GM19468 (cell line): ENCODE data around the gene SLC49A3.

Experiments
- ATAC-seq: cut with Tn5 transposase; IDR thresholded peaks from one replicate; pipeline ENCODE4 v1.9.1; 2021; ENCODE audit warnings: mild to moderate bottlenecking, moderate library complexity, moderate number of reproducible peaks; ENCODE audit not compliant: unreplicated experiment; ENCODE audit errors: extremely low read depth

SLC49A3 gene

GRCh38 chr4:683247-683897 is 5.6 kb downstream of the SLC49A3 start:
- no peak for ATAC-seq

DNA sequence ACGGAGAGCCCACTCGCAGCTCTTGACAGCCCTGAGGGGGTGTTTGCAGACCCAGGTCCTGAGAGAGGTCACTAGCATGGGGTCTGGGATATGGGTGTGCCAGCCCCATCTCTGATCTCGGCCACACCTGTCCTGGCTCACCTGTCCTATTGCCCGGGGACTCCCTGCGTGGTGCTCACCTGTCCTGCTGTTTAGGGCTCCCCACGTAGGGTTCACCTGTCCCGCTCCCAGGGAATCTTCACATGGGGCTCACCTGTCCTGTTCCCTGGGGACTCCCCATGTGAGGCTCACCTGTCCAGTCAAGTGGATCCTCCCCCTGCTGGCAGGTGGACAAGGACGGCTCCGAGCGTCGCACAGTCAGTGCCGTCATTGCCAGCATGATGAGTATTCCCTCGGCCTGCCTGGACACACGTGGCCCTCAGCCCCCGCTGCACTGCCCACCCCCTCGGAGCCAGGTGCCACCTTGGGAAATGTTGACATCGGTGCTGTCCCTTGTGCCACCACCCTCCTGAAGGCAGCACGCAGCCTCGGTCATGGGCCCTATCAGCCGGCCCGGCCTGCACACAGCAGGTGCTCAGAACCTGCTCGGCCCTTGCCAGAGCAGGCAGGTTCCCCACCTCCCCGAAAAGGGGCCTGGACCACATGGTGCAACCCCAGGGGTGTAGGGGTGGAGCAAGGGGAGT is 6.3 kb downstream of the SLC49A3 start:
- no peak for ATAC-seq

- ATAC-seq = no peak
These were observed 7.1 kb downstream of the SLC49A3 start for GRCh38 chr4:681736-682451.

DNA sequence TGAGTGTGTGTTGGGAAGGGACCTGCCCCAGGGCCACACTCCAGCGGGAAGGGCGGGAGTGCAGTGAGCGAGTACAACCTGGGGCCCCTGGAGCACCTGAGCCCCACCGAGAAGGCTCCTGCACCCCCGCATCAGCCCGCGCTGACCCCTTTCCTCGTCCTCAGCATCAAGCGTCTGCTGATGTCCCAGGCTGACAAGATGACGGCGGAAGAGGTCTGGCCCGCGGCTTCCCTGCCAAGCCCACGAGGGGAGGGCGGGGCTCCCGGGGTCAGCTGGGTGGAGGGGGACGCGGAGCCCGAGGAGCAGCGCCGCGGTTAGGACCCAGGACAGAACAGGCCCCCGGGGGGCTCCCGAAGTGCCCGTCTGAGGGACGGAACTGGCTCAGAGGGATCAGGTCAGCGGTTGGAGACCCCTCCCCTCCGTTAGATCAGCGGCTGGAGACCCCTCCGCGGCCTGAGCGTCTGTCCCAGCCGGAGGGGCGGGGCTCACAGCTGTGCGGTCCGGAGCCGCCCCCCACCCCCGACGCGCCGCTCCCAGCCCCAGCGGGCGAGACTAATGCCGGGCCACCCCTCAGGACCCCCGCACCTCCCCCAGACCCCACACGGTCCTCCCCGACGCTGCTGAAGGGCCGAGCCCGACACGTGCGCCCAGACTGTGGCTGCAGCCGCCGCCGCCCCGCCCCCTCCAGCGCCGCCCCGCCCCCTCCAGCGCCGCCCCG is 7.9 kb downstream of the SLC49A3 start:
- no peak for ATAC-seq

GRCh38 chr4:680551-680927 is 8.4 kb downstream of the SLC49A3 start:
- ATAC-seq = no peak

DNA sequence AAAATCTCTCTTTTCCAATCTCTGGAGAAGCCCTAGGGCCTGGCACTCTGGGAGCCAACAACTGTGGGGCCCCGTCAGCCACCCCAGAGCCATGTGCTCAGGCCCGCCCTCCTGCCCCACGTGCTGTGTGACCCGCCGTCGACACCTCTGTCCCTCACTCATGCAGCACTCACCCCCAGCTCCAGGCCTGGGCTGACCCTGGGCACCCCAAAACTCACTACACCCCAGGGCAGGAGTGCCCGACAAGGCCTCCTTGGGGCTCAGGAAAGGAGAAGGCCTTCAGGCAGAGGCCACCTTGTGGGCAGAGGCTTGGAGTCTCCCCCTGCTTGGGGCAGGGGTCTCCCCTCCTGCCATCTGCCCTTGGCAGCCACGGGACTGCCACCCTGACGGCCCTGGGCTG is 8.9 kb downstream of the SLC49A3 start:
- ATAC-seq = no peak

GRCh38 chr4:679629-680028 is 9.3 kb downstream of the SLC49A3 start:
- ATAC-seq = no peak

GRCh38 chr4:679104-679481 is 9.9 kb downstream of the SLC49A3 start:
- ATAC-seq = no peak

GRCh38 chr4:678331-679103 is 10.4 kb downstream of the SLC49A3 start:
- no peak for ATAC-seq

DNA sequence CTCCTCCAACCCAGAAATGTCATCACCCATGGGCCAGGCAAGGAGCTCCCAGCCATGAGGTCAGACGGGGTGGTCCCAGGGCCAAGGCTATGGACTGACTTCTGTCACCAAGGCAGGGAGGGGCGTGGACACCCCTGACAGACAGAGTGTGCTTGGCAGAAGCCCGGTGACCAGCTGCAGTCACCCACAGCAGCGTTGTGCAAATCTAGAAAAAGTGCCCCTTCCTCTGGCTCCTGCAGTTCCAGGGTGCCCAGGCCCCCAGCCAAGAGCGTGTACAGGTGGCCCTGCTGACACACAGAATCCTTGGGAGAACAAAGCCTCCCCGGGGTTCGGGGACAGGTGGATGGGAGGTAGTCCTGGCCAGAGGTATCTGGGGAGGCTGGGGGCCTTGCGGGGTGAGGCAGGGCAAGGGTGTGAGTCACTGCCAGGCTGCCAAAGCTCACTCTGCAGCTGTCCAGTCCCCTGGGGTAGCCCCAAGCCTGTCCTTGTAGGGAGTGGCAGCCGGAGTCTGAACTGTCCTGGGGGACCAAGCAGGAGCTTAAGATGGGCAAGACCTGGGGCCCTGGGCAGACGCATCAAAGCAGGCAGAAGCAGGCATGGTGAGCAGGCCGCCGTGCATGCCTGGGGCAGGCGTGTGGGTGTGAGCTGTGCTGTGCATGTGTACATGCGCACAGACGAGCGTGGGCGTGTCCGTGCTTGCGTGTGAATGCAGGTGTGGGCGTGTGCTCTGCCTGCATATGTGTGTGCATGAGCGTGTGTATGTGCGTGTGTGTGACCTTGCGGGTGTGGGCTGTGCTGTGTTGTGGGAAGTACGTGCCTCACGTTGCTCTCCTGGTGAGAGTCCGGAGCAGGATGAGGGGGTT is 11.3 kb downstream of the SLC49A3 start:
- no peak for ATAC-seq

- ATAC-seq = no peak
These were observed 12.1 kb downstream of the SLC49A3 start for GRCh38 chr4:676871-677235.

GRCh38 chr4:675980-676870 is 12.7 kb downstream of the SLC49A3 start:
- no peak for ATAC-seq

DNA sequence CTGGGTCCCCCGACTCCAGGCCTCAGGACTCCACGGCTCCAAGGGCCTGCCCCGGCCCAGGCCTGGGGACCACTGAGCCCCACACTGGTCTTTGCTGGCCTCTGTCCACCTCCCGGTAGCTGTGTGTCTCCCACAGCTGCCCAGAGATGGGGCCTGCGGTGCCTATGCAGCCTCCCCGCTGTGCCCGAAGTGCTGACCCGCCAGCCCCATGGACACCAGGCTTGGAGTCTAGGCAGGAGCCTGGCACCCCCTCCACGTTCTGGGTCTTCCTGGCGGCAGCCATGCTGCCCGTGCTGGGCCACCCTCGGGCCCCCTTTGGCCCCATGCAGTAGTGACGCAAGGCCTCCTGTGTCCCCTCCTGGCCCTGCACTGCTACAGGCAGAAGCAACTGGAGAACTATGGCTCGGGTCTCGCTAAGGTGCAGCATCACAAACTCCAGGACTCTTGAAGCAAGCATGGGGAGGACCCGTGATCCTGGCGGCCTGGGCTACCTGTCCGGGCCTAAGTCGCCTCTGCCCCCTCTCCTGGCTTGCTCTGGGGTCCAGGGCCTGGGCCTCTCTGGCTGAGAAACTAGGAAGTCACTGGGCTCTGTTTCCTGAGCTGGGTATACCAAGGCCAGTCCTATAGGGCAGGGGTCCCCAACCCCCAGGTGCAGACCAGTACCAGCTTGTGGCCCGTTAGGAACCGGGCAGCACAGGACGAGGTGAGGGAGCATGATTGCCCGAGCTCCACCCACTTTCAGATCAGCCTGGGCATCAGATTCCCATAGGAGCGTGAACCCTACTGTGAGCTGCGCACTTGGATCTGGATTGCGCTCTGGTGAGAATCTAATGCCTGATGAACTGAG is 13.7 kb downstream of the SLC49A3 start:
- no peak for ATAC-seq

GRCh38 chr4:674172-675035 is 14.5 kb downstream of the SLC49A3 start, which contains the start of the genes ATP5ME and MYL5:
ATP5ME (minus strand) TSS chr4:674276; CDS start chr4:674247, 29 bp downstream.
MYL5 (plus strand) TSS chr4:674542; CDS start chr4:678027, 3,485 bp downstream.
- ATAC-seq = peak; percentile 87

DNA sequence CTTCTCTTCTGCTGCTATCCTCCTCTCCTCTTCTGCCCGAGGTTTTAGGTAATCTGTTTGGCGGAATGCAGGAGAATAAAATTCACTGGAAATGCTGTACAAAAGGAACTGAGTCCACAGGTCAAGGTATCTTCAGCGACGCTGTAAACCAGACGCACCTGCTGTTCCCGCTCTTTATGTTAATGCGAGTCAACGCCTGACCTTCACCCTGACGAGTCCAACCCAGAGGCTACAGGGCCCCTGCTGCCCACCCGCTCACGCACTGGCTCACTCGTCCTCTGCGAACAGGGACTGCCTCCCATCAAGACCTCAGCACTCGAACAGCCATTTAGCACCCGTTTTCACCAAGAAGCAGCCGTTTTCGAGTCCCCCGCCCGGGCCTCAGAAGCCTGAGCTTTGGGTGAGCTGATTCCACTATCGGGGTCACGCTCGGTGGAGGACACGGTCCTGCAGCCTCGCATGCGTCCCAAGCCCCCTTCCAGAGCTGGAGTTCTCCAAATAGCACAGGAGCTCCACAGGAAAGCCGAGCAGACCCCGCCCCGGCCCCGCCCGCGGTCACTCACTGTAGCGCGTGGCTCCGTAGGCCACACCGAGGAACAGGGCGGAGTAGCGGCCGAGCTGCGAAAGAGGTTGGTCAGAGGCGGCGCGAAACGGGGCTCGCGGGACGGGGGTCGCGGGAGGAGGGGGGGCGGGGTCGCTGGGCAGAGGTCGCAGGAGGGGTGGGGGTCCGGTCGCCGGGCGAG is 15.4 kb downstream of the SLC49A3 start:
- no peak for ATAC-seq

DNA sequence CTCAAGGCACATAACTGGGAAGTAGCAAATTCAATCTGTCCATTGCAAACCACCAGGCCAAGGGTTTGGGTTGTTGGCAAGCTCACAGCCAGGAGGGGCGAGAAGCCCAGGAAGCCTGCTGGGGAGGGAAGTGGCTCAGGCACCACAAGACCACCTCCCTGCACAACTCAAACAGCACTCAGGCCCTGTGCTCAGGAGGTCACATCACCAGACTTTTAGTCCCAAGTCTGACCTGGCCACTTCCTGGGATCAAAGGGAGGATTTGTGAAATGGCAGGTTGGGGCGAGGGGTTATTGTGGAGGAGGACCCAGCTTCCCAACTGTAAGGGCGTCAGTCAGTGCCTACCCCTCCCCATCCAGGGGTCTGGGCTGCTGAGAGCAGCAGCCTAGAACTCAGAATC is 17.2 kb downstream of the SLC49A3 start:
- ATAC-seq = no peak
